ENCODE measurements around the gene HYI. TPM values are rescaled to one million over a fixed set of nuclear protein-coding genes. Genes with fewer than 3 reads are reported as not detected.
A peak's percentile ranks its signal among the peaks of the same experiment; 100 is the strongest.

HYI gene
- total RNA-seq, 6 donors from 2014 or later, result 63.3 to 259 (median 68.8) TPM

DNA sequence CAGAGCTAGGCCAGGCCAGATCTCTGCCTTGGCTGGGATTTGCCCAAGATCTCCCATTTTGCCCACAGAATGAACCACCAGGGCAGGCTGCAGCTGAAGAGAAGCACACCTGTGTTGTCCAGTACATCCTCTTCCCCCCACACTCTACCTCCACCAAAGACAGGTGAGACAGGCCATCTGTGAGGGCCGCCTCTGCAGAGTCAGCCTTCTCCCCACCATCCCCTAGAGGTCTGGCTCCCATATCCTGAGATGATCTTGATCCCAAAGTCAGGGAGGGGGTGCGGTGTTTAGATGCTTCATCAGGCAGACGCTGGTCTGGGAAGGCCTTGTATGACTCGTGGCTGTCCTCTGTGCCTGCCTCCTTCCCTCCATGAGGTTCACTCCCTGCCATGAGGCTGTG, 28.7 kb downstream of the HYI start:
- Histone ChIP-seq H3K9me3 (no peaks in the 10 kb centered on the region), H3K27ac (no peak overlapping the region), H3K4me3 (no peak overlapping the region), H3K4me1 (peaks cover 0 to 4% (median 2%) of the 10 kb centered on the region in 4 donors), H3K36me3 (peaks cover 50 to 96% (median 95%) of the 10 kb centered on the region in 4 donors), H3K27me3 (no peaks in the 10 kb centered on the region)
- no peak for ATAC-seq (ENCODE audit: low FRiP score in 2 of 2)
- WGBS, 2 donors, result 92% methylated on average over 4 of the region's 4 CpGs
- no peak for TF ChIP-seq EP300 (IDR thresholded peaks at IDR 0.05)
- TF ChIP-seq POLR2AphosphoS5 (IDR thresholded peaks at IDR 0.05), result no peak
- TF ChIP-seq POLR2A (IDR thresholded peaks at IDR 0.05), result no peak
- DNase-seq, result no peak

GRCh38 chr1:43423672-43424550, 29.8 kb downstream of the HYI start:
- Histone ChIP-seq H3K27me3 (no peaks in the 10 kb centered on the region), H3K9me3 (no peaks in the 10 kb centered on the region), H3K4me3 (no peak overlapping the region), H3K36me3 (peaks cover 59 to 96% (median 94%) of the 10 kb centered on the region in 4 donors), H3K27ac (peak overlapping the region in 1 of 4 donors; percentile 12), H3K4me1 (peaks cover 0 to 4% (median 2%) of the 10 kb centered on the region in 4 donors)
- 82 to 87% methylated on average over 20 to 23 of the region's 23 CpGs for WGBS, 2 donors
- ATAC-seq (ENCODE audit: low FRiP score in 2 of 2), result no peak
- DNase-seq, result no peak
- TF ChIP-seq EP300 (IDR thresholded peaks at IDR 0.05) (no peak), POLR2A (IDR thresholded peaks at IDR 0.05) (no peak), POLR2AphosphoS5 (IDR thresholded peaks at IDR 0.05) (no peak)
- TF ChIP-seq, protein P1, sequence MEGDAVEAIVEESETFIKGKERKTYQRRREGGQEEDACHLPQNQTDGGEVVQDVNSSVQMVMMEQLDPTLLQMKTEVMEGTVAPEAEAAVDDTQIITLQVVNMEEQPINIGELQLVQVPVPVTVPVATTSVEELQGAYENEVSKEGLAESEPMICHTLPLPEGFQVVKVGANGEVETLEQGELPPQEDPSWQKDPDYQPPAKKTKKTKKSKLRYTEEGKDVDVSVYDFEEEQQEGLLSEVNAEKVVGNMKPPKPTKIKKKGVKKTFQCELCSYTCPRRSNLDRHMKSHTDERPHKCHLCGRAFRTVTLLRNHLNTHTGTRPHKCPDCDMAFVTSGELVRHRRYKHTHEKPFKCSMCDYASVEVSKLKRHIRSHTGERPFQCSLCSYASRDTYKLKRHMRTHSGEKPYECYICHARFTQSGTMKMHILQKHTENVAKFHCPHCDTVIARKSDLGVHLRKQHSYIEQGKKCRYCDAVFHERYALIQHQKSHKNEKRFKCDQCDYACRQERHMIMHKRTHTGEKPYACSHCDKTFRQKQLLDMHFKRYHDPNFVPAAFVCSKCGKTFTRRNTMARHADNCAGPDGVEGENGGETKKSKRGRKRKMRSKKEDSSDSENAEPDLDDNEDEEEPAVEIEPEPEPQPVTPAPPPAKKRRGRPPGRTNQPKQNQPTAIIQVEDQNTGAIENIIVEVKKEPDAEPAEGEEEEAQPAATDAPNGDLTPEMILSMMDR (IDR thresholded peaks at IDR 0.05), result no peak

DNA sequence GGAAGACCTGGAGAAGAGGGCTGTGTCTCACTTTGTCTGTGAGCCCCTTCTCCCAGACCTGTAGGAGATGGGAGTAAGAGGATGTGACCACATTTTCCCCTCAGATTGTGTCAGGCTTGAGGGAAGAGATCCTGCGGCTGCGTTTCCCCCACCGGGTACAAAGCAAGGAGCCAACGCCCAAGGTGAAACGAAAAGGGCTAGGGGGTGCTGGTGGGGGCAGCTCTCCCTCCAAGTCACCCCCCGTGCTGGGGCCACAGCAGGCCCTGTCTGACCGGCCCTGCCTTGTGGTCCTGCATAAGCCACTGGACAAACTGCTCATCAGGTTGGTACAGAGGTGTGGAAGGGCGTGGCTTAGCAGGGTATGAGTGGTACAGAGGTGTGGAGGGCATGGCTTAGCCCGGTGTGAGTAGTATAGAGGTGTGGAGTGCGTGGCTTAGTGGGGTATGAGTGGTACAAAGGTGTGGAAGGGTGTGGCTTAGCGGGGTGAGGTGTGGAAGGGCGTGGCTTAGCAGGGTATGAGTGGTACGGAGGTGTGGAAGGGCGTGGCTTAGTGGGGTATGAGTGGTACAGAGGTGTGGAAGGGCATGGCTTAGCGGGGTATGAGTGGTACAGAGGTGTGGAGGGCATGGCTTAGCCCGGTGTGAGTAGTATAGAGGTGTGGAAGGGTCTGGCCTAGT, 30.6 kb downstream of the HYI start:
- 87 to 93% methylated on average over 15 to 16 of the region's 16 CpGs for WGBS, 2 donors
- Histone ChIP-seq H3K4me1 (peaks cover 0 to 4% (median 2%) of the 10 kb centered on the region in 4 donors), H3K27me3 (no peaks in the 10 kb centered on the region), H3K4me3 (no peak overlapping the region), H3K36me3 (peaks cover 56 to 96% (median 94%) of the 10 kb centered on the region in 4 donors), H3K27ac (no peak overlapping the region), H3K9me3 (no peaks in the 10 kb centered on the region)
- DNase-seq (no peak), ATAC-seq (ENCODE audit: low FRiP score in 2 of 2) (no peak)
- TF ChIP-seq EP300 (IDR thresholded peaks at IDR 0.05) (no peak), POLR2A (IDR thresholded peaks at IDR 0.05) (no peak), POLR2AphosphoS5 (IDR thresholded peaks at IDR 0.05) (no peak)
- TF ChIP-seq, protein P1 (IDR thresholded peaks at IDR 0.05), result no peak

DNA sequence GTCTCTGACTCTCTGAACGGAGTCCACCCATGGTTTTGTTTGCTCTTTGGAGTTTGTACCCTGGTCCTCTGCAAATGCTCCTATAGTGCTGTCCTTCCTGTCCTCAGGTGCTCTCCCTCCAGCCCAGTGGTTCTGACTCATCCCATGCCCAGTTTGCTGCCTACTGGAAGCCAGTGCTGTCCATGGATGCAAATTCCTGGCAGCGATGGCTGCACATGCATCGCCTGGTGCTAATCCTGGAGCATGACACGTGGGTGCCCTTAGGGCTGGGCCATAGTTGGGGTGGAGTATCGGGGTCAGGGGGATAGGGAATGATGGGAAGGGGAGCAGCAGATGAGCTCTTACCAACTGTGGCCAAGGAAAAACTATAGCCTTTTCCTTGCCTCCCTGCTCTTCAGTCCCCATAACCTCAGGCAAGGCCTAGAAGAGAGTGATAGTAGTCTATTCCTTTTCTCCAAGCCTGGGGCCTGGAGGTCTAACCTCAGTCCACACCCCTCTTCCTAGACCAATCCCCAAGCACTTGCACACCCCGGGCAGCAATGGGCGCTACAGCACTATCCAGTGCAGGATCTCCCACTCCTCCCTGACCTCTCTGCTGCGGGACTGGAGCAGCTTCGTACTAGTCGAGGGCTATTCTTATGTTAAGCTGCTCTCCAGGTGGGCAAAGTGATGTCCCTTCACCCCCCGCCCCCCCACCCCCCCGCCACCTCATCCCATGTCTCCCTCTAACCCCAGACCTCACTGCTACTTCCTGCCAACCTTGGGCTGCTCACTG, 31.6 kb downstream of the HYI start:
- TF ChIP-seq POLR2AphosphoS5 (IDR thresholded peaks at IDR 0.05), result no peak
- TF ChIP-seq, protein P1 (IDR thresholded peaks at IDR 0.05), result no peak
- TF ChIP-seq POLR2A (IDR thresholded peaks at IDR 0.05), result no peak
- TF ChIP-seq EP300 (IDR thresholded peaks at IDR 0.05), result no peak
- Histone ChIP-seq H3K4me3 (no peak overlapping the region), H3K36me3 (peaks cover 52 to 96% (median 93%) of the 10 kb centered on the region in 4 donors), H3K9me3 (no peaks in the 10 kb centered on the region), H3K4me1 (no peaks in the 10 kb centered on the region), H3K27me3 (no peaks in the 10 kb centered on the region), H3K27ac (no peak overlapping the region)
- DNase-seq, result no peak
- 91 to 97% methylated on average over 11 to 12 of the region's 12 CpGs for WGBS, 2 donors
- no peak for ATAC-seq (ENCODE audit: low FRiP score in 2 of 2)
